Endothelial cell of umbilical vein (primary cell): ENCODE data around the gene RANBP1. TPM values are rescaled to one million over a fixed set of nuclear protein-coding genes. Genes with fewer than 3 reads are reported as not detected.

ENCODE experiments used
- BruUV-seq: library from RNA; stranded (reverse); fragments of 400-500 nt; replicated peaks from 2 replicates; lab custom pipeline; 2021; lab: Mats Ljungman, UMichigan
- CTCF ChIA-PET: fragments of 300-600, 350-600 bp; sonication (Branson Sonifier 250); formaldehyde crosslinking; loops from one replicate; lab custom pipeline; 2021; ENCODE audit warnings: antibody characterized with exemption, inconsistent platforms; lab: Charles Lee
- POLR2A ChIA-PET: fragments of 300-600, 350-600 bp; sonication (Branson Sonifier 250); formaldehyde crosslinking; loops from one replicate; lab custom pipeline; 2021; ENCODE audit warnings: antibody characterized with exemption, inconsistent platforms; lab: Charles Lee
- DNase-seq: peaks from one replicate; pipeline ENCODE4 v3.0.0-alpha.2; 2011; ENCODE audit warnings: low read depth, low spot score
- FAIRE-seq: peaks from 2 replicates; lab custom pipeline; 2011; peaks lifted over from hg19 to GRCh38; lab: Jason Lieb, UNC
- H2AFZ ChIP-seq: 2 replicates; pipeline ENCODE4 v1.6.0; 2012; ENCODE audit warnings: low read depth, low read length, control low read depth, inconsistent platforms
- H3K27ac ChIP-seq: 2 replicates; pipeline ENCODE4 v1.5.1; 2011; ENCODE audit warnings: low read depth, mild to moderate bottlenecking, control low read depth, low read length, moderate library complexity; ENCODE audit not compliant: insufficient read depth
- H3K27me3 ChIP-seq, 2 experiments: 2 replicates each; pipeline versions ENCODE4 v1.6.0 to v1.6.1; 2011; ENCODE audit warnings: low read length in 2 of 2, mixed read lengths in 1 of 2; ENCODE audit not compliant: control insufficient read depth in 2 of 2, insufficient read depth in 2 of 2
- H3K36me3 ChIP-seq, 2 experiments: 2 replicates in 1 of 2; 3 replicates in 1 of 2; pipeline ENCODE4 v1.5.1; 2011; ENCODE audit warnings: low read length in 2 of 2, mild to moderate bottlenecking in 1 of 2, moderate library complexity in 1 of 2; ENCODE audit not compliant: control insufficient read depth in 2 of 2, insufficient read depth in 2 of 2; ENCODE audit errors: extremely low read depth in 1 of 2
- H3K4me1 ChIP-seq: 3 replicates; pipeline ENCODE4 v1.5.1; 2011; ENCODE audit warnings: mild to moderate bottlenecking, low read length; ENCODE audit not compliant: control insufficient read depth, insufficient read depth; ENCODE audit errors: extremely low read depth
- H3K4me2 ChIP-seq: 2 replicates; pipeline ENCODE4 v1.6.1; 2011; ENCODE audit warnings: low read length, control low read depth, mixed read lengths; ENCODE audit not compliant: insufficient read depth
- H3K4me3 ChIP-seq, 3 experiments: fragments of 200-600 bp in 1 of 3; sonication (generic), shearing (Covaris generic) in 1 of 3; replicated peaks in 1 of 3; 2 replicates each; pipeline ENCODE4 v1.5.1; 2011 to 2016; ENCODE audit warnings: control low read depth in 3 of 3, low read length in 3 of 3, mild to moderate bottlenecking in 2 of 3, inconsistent platforms in 1 of 3, low read depth in 1 of 3, moderate library complexity in 1 of 3; ENCODE audit not compliant: insufficient read depth in 1 of 3
- H3K79me2 ChIP-seq: 2 replicates; pipeline ENCODE4 v1.6.0; 2012; ENCODE audit warnings: low read length, inconsistent platforms; ENCODE audit not compliant: control insufficient read depth, insufficient read depth
- H3K9ac ChIP-seq: replicated peaks from 2 replicates; pipeline ENCODE3; 2011; ENCODE audit warnings: low read length, control low read depth; ENCODE audit not compliant: insufficient read depth; ENCODE audit errors: extremely low read depth
- H3K9me1 ChIP-seq: replicated peaks from 3 replicates; pipeline ENCODE4 v1.6.0; 2011; ENCODE audit warnings: mild to moderate bottlenecking, low read length; ENCODE audit not compliant: control insufficient read depth, insufficient read depth; ENCODE audit errors: extremely low read depth
- H3K9me3 ChIP-seq: replicated peaks from 2 replicates; pipeline ENCODE4 v1.5.1; 2012; ENCODE audit warnings: low read length, inconsistent platforms; ENCODE audit not compliant: control insufficient read depth, insufficient read depth
- H4K20me1 ChIP-seq: replicated peaks from 2 replicates; pipeline ENCODE3; 2011; ENCODE audit warnings: mild to moderate bottlenecking, low read length; ENCODE audit not compliant: control insufficient read depth, insufficient read depth; ENCODE audit errors: extremely low read depth
- EZH2 ChIP-seq: IDR thresholded peaks from 2 replicates; pipeline ENCODE4 v1.6.1; 2012; ENCODE audit warnings: borderline replicate concordance, low read depth, mild to moderate bottlenecking, moderate library complexity, low read length, inconsistent platforms; ENCODE audit not compliant: severe bottlenecking
- FOS ChIP-seq: IDR thresholded peaks from 2 replicates; pipeline ENCODE4 v1.6.1; 2011; ENCODE audit warnings: mild to moderate bottlenecking, low read length, moderate library complexity, borderline replicate concordance; ENCODE audit not compliant: insufficient read depth
- GATA2 ChIP-seq: IDR thresholded peaks from 2 replicates; pipeline ENCODE4 v1.7.0; 2011; ENCODE audit warnings: low read depth, mild to moderate bottlenecking, moderate library complexity, mixed read lengths, low read length; ENCODE audit not compliant: insufficient read length, insufficient read depth
- JUN ChIP-seq: IDR thresholded peaks from 2 replicates; pipeline ENCODE4 v1.6.1; 2011; ENCODE audit warnings: borderline replicate concordance, low read depth; ENCODE audit not compliant: insufficient read length, insufficient read depth
- MYC ChIP-seq: IDR thresholded peaks from one replicate; pipeline ENCODE4 v1.6.1; 2011; ENCODE audit warnings: mild to moderate bottlenecking, low read depth, low read length
- POLR2A ChIP-seq: IDR thresholded peaks from 2 replicates; pipeline ENCODE4 v1.6.1; 2012; ENCODE audit warnings: low read depth, mild to moderate bottlenecking, control low read depth, low read length
- POLR2AphosphoS5 ChIP-seq: IDR thresholded peaks from 2 replicates; pipeline ENCODE4 v1.6.1; 2012; ENCODE audit warnings: low read depth, mild to moderate bottlenecking, control low read depth, low read length, moderate library complexity; ENCODE audit not compliant: insufficient read depth
- dilution Hi-C: fragments of 300-500 bp; cut with MboI; formaldehyde crosslinking; loops from one replicate; pipeline ENCODE4 v1.15.0; 2019; ENCODE audit warnings: low sequenced_read_pairs; ENCODE audit not compliant: extremely low pct_ligation_motif_present
- intact Hi-C: fragments of 100-400 bp; cut with micrococcal nuclease; formaldehyde crosslinking; loops from one replicate; pipeline ENCODE4 v1.10.0; 2022
- polyA plus RNA-seq, 4 experiments: library from polyadenylated mRNA; depleted of rRNA in 3 of 4; stranded (reverse) in 3 of 4; unstranded in 1 of 4; fragments of >200 nt; gene quantifications; 2 replicates each; pipeline versions ENCODE4 v1.2.1 to v1.2.3, GENCODE V29; 2011 to 2012; ENCODE audit warnings: missing spikeins in 1 of 4
- total RNA-seq: library from RNA; stranded (reverse); gene quantifications from 2 replicates; pipeline ENCODE4 v1.2.3, GENCODE V29; 2021
- TF ChIP-seq, protein P1 (sequence below), 2 donors: IDR thresholded peaks; 1 replicate in 1 of 2; 2 replicates in 1 of 2; pipeline ENCODE4 v1.5.1; 2011; ENCODE audit warnings: low read length in 2 of 2, mild to moderate bottlenecking in 2 of 2, moderate library complexity in 2 of 2, control low read depth in 1 of 2, inconsistent platforms in 1 of 2, low read depth in 1 of 2; ENCODE audit not compliant: insufficient read depth in 1 of 2; ENCODE audit errors: extremely low read depth in 1 of 2
- TF ChIP-seq, protein P2 (sequence below): IDR thresholded peaks from 2 replicates; pipeline ENCODE4 v1.6.1; 2011; ENCODE audit not compliant: insufficient read depth, insufficient read length

Gene RANBP1
- total and polyA plus RNA-seq, 2 donors (not counting 3 experiments of a cell fraction or from before 2014, with no cell fraction given) = 228 to 247 TPM

DNA sequence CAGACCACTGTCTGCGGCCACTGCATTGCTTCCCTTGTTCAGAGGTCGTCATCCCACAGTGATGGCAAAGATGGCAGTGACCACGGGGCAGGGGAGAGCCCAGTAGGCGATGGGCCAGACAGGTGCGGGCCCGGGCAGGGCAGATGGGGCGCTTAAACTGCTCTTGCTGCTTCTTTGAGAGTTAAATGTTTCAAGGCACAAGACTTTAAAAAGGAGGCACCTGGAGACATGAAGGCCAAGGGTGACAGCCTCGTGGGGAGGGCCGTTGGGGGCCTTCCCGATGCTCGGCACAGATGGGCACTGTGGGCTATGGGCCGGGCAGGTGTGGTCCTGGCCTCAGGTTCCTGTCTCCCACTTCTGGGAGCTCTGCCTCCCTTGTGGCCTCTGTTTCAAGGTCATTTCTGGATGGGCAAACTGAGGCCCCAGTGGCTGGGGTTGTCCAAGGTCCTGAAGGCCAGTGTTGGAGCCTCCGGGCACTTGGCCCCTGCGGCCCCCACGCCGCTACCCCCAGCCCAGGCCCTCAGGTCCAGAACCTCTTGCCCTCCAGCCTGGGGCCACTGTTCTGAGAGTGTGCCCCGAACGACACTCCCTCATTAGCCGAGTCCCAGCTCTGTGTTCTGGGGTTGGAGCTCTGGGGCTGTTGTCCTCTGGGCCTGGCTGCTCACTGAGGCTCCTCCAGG lies 51.9 kb downstream of the RANBP1 start:
- no peaks in the 10 kb centered on the region for H3K4me1 ChIP-seq
- H3K9me1 ChIP-seq = no peaks in the 10 kb centered on the region
- no peaks in the 10 kb centered on the region for H3K9me3 ChIP-seq
- no peak overlapping the region for H3K4me2 ChIP-seq
- DNase-seq (no peak), FAIRE-seq (no peak)
- H2AFZ ChIP-seq = no peak overlapping the region
- TF ChIP-seq FOS (no peak), EZH2 (no peak), JUN (no peak), MYC (no peak), GATA2 (no peak), POLR2A (no peak), POLR2AphosphoS5 (no peak)
- TF ChIP-seq, protein P1, sequence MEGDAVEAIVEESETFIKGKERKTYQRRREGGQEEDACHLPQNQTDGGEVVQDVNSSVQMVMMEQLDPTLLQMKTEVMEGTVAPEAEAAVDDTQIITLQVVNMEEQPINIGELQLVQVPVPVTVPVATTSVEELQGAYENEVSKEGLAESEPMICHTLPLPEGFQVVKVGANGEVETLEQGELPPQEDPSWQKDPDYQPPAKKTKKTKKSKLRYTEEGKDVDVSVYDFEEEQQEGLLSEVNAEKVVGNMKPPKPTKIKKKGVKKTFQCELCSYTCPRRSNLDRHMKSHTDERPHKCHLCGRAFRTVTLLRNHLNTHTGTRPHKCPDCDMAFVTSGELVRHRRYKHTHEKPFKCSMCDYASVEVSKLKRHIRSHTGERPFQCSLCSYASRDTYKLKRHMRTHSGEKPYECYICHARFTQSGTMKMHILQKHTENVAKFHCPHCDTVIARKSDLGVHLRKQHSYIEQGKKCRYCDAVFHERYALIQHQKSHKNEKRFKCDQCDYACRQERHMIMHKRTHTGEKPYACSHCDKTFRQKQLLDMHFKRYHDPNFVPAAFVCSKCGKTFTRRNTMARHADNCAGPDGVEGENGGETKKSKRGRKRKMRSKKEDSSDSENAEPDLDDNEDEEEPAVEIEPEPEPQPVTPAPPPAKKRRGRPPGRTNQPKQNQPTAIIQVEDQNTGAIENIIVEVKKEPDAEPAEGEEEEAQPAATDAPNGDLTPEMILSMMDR (IDR thresholded peaks at IDR 0.05; ENCODE audit: extremely low read depth in 1 of 2, insufficient read depth in 1 of 2, low read depth in 1 of 2, low read length in 2 of 2) = no peak
- TF ChIP-seq, protein P2, sequence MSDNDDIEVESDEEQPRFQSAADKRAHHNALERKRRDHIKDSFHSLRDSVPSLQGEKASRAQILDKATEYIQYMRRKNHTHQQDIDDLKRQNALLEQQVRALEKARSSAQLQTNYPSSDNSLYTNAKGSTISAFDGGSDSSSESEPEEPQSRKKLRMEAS = no peak
- H3K4me3 ChIP-seq = no peak overlapping the region
- ChIA-PET CTCF (interaction anchor here (0.6 kb wide), 1 partner anchor 11 kb away, joined by 3 read pairs; no protein-coding TSS in a partner anchor), POLR2A (no interaction called here)
- H3K27me3 ChIP-seq = no peaks in the 10 kb centered on the region
- H3K27ac ChIP-seq = no peak overlapping the region
- no peak overlapping the region for H3K9ac ChIP-seq
- no peaks in the 10 kb centered on the region for H3K36me3 ChIP-seq
- dilution Hi-C loops = no loop called here
- BruUV-seq = no TSS peak
- no peaks in the 10 kb centered on the region for H3K79me2 ChIP-seq
- intact Hi-C loops = no loop called here
- H4K20me1 ChIP-seq = no peaks in the 10 kb centered on the region
